ENCODE data around the gene GABBR1. TPM values are rescaled to one million over a fixed set of nuclear protein-coding genes. Genes with fewer than 3 reads are reported as not detected.

The GABBR1 gene
- total RNA-seq, 1 donor = 18.6 TPM

DNA sequence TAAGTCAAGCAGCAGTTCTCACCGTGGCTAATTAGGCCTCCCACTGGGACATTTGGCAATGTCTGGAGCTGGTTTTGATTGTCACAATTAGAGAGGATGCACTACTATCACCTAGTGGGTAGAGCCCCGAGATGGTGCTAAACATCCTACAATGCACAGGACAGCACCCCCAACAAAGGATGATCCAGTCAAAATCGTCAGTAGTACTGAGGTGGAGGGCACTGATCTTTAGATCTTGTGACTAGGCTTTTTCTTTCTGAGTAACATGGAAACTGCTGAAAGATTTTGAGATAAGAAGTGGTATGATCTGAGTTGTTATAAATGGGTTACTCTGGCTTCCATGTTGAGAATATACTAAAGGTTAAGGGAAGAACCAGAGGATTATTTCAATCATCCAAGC lies 85.4 kb downstream of the GABBR1 start:
- Histone ChIP-seq H3K4me1 (ENCODE audit: insufficient read depth, low read length) (no peaks in the 10 kb centered on the region), H3K9me3 (ENCODE audit: low read depth, low read length) (no peaks in the 10 kb centered on the region), H3K27me3 (ENCODE audit: insufficient read depth, low read length) (peaks cover 9% of the 10 kb centered on the region), H3K4me3 (ENCODE audit: low read length) (no peak overlapping the region)

DNA sequence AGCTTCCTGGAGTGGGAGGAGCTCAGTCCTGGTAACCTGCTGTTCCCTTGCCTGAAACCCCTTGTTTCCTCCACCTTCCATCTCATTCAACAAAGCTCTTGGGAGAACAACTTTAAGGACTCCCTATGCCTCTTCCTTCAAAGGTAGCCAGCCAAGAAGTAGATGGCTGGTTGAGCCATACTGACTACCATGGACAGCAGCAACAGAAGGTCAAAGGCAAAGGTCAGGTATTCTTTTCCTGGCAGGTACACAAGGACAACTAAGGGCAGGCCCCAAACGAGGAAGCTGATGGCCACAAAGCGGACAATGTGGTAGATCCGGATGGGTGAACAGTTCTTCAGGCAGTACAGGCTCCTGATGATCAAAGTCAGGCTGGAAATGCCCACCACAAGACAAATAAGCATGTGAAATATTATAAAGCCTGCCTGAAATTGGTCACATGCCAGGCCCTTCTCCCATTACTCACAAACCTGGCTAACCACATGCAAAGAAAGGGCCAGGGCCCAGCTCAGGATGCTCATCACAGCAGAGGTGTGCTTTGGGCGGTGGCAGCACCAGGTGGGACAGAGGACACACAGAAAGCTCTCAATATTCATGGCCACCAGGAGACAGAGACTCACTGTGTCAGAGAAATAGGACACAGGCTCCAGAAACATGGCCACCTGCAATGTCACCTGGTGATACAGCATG lies 95.1 kb downstream of the GABBR1 start:
- no peaks in the 10 kb centered on the region for H3K4me1 ChIP-seq (ENCODE audit: insufficient read depth, low read length)
- H3K27me3 ChIP-seq (ENCODE audit: insufficient read depth, low read length) = no peaks in the 10 kb centered on the region
- no peaks in the 10 kb centered on the region for H3K9me3 ChIP-seq (ENCODE audit: low read depth, low read length)
- no peak overlapping the region for H3K4me3 ChIP-seq (ENCODE audit: low read length)

- Histone ChIP-seq H3K27me3 (ENCODE audit: insufficient read depth, low read length) (no peaks in the 10 kb centered on the region), H3K4me1 (ENCODE audit: insufficient read depth, low read length) (no peaks in the 10 kb centered on the region), H3K9me3 (ENCODE audit: low read depth, low read length) (no peaks in the 10 kb centered on the region), H3K4me3 (ENCODE audit: low read length) (no peak overlapping the region)
These were observed 100.5 kb downstream of the GABBR1 start for GRCh38 chr6:29532320-29532951.

DNA sequence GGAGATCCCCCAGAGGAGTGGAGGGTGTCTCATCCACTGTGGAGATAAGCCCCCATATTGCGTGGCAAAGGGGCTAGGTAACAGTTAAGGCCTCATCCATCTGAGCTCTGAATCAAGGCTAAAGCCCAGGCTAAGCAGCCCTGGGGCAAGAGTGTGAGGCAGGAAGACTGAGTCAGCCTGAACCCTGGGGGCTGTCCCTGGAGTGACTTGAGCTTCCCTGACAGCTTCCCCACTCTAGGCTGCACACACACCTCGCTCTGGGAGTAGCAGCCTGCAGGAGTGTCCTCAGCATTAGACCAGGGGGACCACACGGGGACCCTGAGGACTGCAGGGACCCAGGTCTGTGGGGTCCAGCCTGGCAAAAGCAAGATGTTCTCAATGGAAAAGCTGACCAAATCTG lies 101.3 kb downstream of the GABBR1 start:
- H3K4me3 ChIP-seq (ENCODE audit: low read length) = no peak overlapping the region
- H3K9me3 ChIP-seq (ENCODE audit: low read depth, low read length) = no peaks in the 10 kb centered on the region
- H3K4me1 ChIP-seq (ENCODE audit: insufficient read depth, low read length) = no peaks in the 10 kb centered on the region
- no peaks in the 10 kb centered on the region for H3K27me3 ChIP-seq (ENCODE audit: insufficient read depth, low read length)

- Histone ChIP-seq H3K9me3 (ENCODE audit: low read depth, low read length) (no peaks in the 10 kb centered on the region), H3K27me3 (ENCODE audit: insufficient read depth, low read length) (peaks cover 3% of the 10 kb centered on the region), H3K4me3 (ENCODE audit: low read length) (no peak overlapping the region), H3K4me1 (ENCODE audit: insufficient read depth, low read length) (no peaks in the 10 kb centered on the region)
These were observed 102.2 kb downstream of the GABBR1 start for GRCh38 chr6:29530671-29531310.

GRCh38 chr6:29529956-29530355 lies 103.0 kb downstream of the GABBR1 start:
- H3K4me1 ChIP-seq (ENCODE audit: insufficient read depth, low read length) = no peaks in the 10 kb centered on the region
- H3K9me3 ChIP-seq (ENCODE audit: low read depth, low read length) = no peaks in the 10 kb centered on the region
- H3K27me3 ChIP-seq (ENCODE audit: insufficient read depth, low read length) = peaks cover 3% of the 10 kb centered on the region
- no peak overlapping the region for H3K4me3 ChIP-seq (ENCODE audit: low read length)

DNA sequence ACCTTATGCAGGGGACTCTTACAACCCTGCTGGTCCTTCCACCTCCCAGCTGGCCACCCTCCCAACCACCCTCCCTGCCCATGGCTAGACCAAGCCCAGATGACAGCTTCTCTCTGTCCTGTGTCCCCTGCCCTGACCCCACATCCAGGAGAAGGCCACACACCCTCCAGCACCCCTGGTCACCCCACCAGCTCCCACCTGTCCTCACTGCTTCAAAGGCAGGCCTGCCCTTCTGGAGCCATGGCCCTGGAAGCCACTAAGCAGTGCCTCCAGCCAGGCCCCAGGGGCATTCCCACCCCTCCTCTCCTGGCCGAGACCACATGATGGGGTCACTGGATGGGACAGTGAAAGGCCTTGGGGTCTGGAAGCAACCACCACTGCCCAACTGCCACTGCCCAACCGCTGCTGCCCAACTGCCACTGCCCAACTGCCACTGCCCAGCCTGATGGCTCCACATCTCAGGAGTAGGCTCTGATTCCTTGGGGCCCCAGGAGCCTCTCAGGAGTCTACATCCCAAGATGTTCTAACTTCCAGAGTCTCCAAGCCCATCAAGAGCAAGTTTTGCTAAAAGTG lies 103.9 kb downstream of the GABBR1 start:
- Histone ChIP-seq H3K4me1 (ENCODE audit: insufficient read depth, low read length) (no peaks in the 10 kb centered on the region), H3K9me3 (ENCODE audit: low read depth, low read length) (no peaks in the 10 kb centered on the region), H3K27me3 (ENCODE audit: insufficient read depth, low read length) (peaks cover 3% of the 10 kb centered on the region), H3K4me3 (ENCODE audit: low read length) (no peak overlapping the region)

- no peaks in the 10 kb centered on the region for H3K9me3 ChIP-seq (ENCODE audit: low read depth, low read length)
- H3K27me3 ChIP-seq (ENCODE audit: insufficient read depth, low read length) = peaks cover 3% of the 10 kb centered on the region
- H3K4me1 ChIP-seq (ENCODE audit: insufficient read depth, low read length) = no peaks in the 10 kb centered on the region
- no peak overlapping the region for H3K4me3 ChIP-seq (ENCODE audit: low read length)
These were observed 104.6 kb downstream of the GABBR1 start for GRCh38 chr6:29528300-29528931.

DNA sequence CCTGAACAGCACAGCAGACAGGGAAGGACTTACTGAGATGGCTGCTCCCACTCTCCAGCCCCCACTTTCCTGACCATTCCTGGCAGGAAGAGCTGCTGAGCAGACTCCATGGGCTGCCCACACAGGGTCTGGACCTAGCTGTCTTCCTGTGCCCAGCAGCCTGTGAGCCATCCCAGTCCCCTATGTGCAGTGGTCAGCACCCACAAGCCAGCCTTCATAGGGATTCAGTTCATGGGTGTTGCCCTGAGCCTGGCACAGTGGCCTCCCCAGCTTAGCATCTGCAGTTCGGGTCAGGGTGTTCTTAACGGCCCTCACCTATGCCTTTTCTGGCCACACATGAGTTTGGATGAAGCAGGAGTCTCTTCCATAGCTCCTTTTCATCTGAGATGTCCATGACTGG lies 105.4 kb downstream of the GABBR1 start:
- H3K4me1 ChIP-seq (ENCODE audit: insufficient read depth, low read length) = no peaks in the 10 kb centered on the region
- H3K27me3 ChIP-seq (ENCODE audit: insufficient read depth, low read length) = peaks cover 3% of the 10 kb centered on the region

GRCh38 chr6:29527126-29527525 lies 105.9 kb downstream of the GABBR1 start:
- no peak overlapping the region for H3K4me3 ChIP-seq (ENCODE audit: low read length)
- H3K27me3 ChIP-seq (ENCODE audit: insufficient read depth, low read length) = peaks cover 3% of the 10 kb centered on the region
- no peaks in the 10 kb centered on the region for H3K9me3 ChIP-seq (ENCODE audit: low read depth, low read length)
- H3K4me1 ChIP-seq (ENCODE audit: insufficient read depth, low read length) = no peaks in the 10 kb centered on the region

More for the DNA sequence above, 105.4 kb downstream of the GABBR1 start:
- H3K4me3 ChIP-seq (ENCODE audit: low read length) = no peak overlapping the region
- H3K9me3 ChIP-seq (ENCODE audit: low read depth, low read length) = no peaks in the 10 kb centered on the region

- no peaks in the 10 kb centered on the region for H3K4me1 ChIP-seq (ENCODE audit: insufficient read depth, low read length)
- no peak overlapping the region for H3K4me3 ChIP-seq (ENCODE audit: low read length)
- peaks cover 3% of the 10 kb centered on the region for H3K27me3 ChIP-seq (ENCODE audit: insufficient read depth, low read length)
- H3K9me3 ChIP-seq (ENCODE audit: low read depth, low read length) = no peaks in the 10 kb centered on the region
These were observed 107.7 kb downstream of the GABBR1 start for GRCh38 chr6:29525311-29525639.

DNA sequence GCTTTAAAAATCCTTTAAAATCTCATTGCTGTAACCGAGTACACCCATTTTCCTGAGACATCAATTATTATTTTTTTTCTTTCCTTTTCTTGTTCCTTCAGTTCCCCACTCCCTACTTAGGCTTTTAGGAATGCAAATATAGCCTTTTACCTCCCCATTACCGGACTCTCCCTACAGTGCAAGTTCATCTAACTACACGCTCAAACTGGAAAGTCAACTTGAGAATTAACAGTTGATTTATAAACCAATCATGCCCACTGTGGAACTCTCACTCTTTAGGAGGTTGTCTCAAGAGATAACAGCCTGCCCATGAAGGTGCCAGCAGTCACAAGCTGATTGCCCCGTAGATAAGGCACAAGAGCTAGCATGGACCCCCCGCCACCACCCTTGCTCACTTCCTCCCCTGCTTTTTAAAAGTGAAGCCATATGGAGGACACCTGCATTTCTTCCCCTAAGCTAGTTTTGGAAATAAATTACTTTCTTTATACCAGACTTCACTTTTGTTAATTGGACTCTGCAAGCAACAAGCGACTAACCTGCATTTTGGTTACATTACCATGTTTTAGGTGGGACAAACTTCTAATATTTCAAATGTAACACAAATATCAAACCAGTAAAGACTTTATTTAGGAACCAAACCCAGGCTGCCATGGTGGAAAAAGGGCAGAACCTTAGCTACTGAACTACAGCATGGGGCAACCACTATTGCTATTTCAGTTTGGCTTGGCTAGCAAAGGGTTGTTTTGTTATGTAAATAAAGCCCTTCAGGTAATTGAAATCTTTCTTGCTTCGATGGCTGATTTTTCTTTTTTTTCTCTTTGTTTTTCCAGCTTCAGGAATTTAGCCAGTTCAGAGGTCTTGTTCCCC lies 108.3 kb downstream of the GABBR1 start:
- H3K4me1 ChIP-seq (ENCODE audit: insufficient read depth, low read length) = no peaks in the 10 kb centered on the region
- no peaks in the 10 kb centered on the region for H3K9me3 ChIP-seq (ENCODE audit: low read depth, low read length)
- no peak overlapping the region for H3K4me3 ChIP-seq (ENCODE audit: low read length)
- H3K27me3 ChIP-seq (ENCODE audit: insufficient read depth, low read length) = peaks cover 3% of the 10 kb centered on the region

GRCh38 chr6:29524044-29524443 lies 108.9 kb downstream of the GABBR1 start:
- H3K4me3 ChIP-seq (ENCODE audit: low read length) = no peak overlapping the region
- peaks cover 3% of the 10 kb centered on the region for H3K27me3 ChIP-seq (ENCODE audit: insufficient read depth, low read length)
- H3K9me3 ChIP-seq (ENCODE audit: low read depth, low read length) = no peaks in the 10 kb centered on the region
- H3K4me1 ChIP-seq (ENCODE audit: insufficient read depth, low read length) = no peaks in the 10 kb centered on the region

GRCh38 chr6:29522227-29522626 lies 110.8 kb downstream of the GABBR1 start:
- Histone ChIP-seq H3K27me3 (ENCODE audit: insufficient read depth, low read length) (peaks cover 3% of the 10 kb centered on the region), H3K4me3 (ENCODE audit: low read length) (no peak overlapping the region), H3K9me3 (ENCODE audit: low read depth, low read length) (no peaks in the 10 kb centered on the region), H3K4me1 (ENCODE audit: insufficient read depth, low read length) (no peaks in the 10 kb centered on the region)
